Stomach (tissue), 9 donors: ENCODE data around the gene MAIP1. TPM values are rescaled to one million over a fixed set of nuclear protein-coding genes. Genes with fewer than 3 reads are reported as not detected.

Source experiments
- DNase-seq, 2 donors: peaks; one replicate each; pipeline versions ENCODE4 v3.0.0 to v3.0.0-alpha.2; 2013 to 2019
- H3K27ac ChIP-seq, 5 donors: fragments of 200-600 bp in 4 of 5; sonication (generic) in 4 of 5; one replicate each; pipeline ENCODE4 v1.5.1; 2013 to 2019; ENCODE audit warnings: mild to moderate bottlenecking in 1 of 5, moderate library complexity in 1 of 5
- H3K27me3 ChIP-seq, 3 donors: fragments of 200-600 bp; sonication (generic); one replicate each; pipeline ENCODE4 v1.5.1; 2017 to 2019; ENCODE audit warnings: mixed run types in 1 of 3
- H3K36me3 ChIP-seq, 4 donors: fragments of 200-600 bp; sonication (generic); 1 replicate in 3 of 4; 2 replicates in 1 of 4; pipeline ENCODE4 v1.5.1; 2016 to 2019
- H3K4me1 ChIP-seq, 4 donors: fragments of 200-600 bp; sonication (generic); one replicate each; pipeline ENCODE4 v1.5.1; 2016 to 2019
- H3K4me3 ChIP-seq, 4 donors: fragments of 200-600 bp; sonication (generic) in 3 of 4; one replicate each; pipeline ENCODE4 v1.5.1; 2016 to 2019; ENCODE audit warnings: mild to moderate bottlenecking in 1 of 4
- H3K9me3 ChIP-seq, 4 donors: fragments of 200-600 bp; sonication (generic); one replicate each; pipeline ENCODE4 v1.5.1; 2016 to 2019
- CTCF ChIP-seq, 7 experiments: fragments of 450-650 bp in 4 of 7; fragments of 200-600 bp in 3 of 7; sonication (generic) in 3 of 7; IDR thresholded peaks; one replicate each; pipeline ENCODE4 v1.5.1; 2016 to 2019; ENCODE audit warnings: antibody characterized with exemption in 7 of 7, control low read depth in 2 of 7, mild to moderate bottlenecking in 1 of 7
- EP300 ChIP-seq: sonication (generic); formaldehyde crosslinking; IDR thresholded peaks from one replicate; pipeline ENCODE4 v1.6.1; 2017; ENCODE audit warnings: antibody characterized with exemption
- POLR2A ChIP-seq, 4 donors: fragments of 450-650 bp; IDR thresholded peaks; one replicate each; pipeline ENCODE4 v1.6.1; 2016; ENCODE audit warnings: antibody characterized with exemption in 4 of 4, control low read depth in 2 of 4, mild to moderate bottlenecking in 1 of 4, moderate library complexity in 1 of 4
- POLR2AphosphoS5 ChIP-seq, 3 donors: sonication (generic); formaldehyde crosslinking; IDR thresholded peaks; one replicate each; pipeline ENCODE4 v1.6.1; 2016; ENCODE audit warnings: antibody characterized with exemption in 3 of 3
- WGBS, 5 donors: extraction: QIAGEN DNeasy Blood & Tissue Kit in 3 of 5; methylation state at CpG; one replicate each; pipeline versions ENCODE4 v1.1.5 to v1.1.7; 2013 to 2018; 5-methylcytosine and 5-hydroxymethylcytosine counted together
- intact Hi-C: fragments of 100-400 bp; cut with DNase I; formaldehyde crosslinking; loops from one replicate; pipeline ENCODE4 v1.15.1; 2023; ENCODE audit warnings: low total_unique reads
- polyA plus RNA-seq, 3 donors: library from polyadenylated mRNA; stranded (reverse); fragments of 200-250 nt; gene quantifications; one replicate each; pipeline ENCODE4 v1.2.3, GENCODE V29; 2013
- total RNA-seq, 5 donors: library from RNA; depleted of rRNA; stranded (reverse); fragments of >200 nt; gene quantifications; one replicate each; pipeline versions ENCODE4 v1.1.0 to v1.2.3, GENCODE V29; 2014 to 2016
- donor health status: healthy with polysubstance abuse.
- donor health status: Bipolar disorder and iron deficiency.
- donor health status: healthy.

Gene MAIP1
- total and polyA plus RNA-seq, 8 donors = 7.0 to 30.4 (median 22.9) TPM; not detected in 1

- Histone ChIP-seq H3K27me3 (no peaks in the 10 kb centered on the region), H3K36me3 (peaks cover 11 to 45% (median 34%) of the 10 kb centered on the region in 4 donors), H3K4me1 (peaks cover 8 to 31% (median 23%) of the 10 kb centered on the region in 4 donors), H3K27ac (no peak overlapping the region), H3K9me3 (no peaks in the 10 kb centered on the region), H3K4me3 (no peak overlapping the region)
- TF ChIP-seq POLR2AphosphoS5 (IDR thresholded peaks at IDR 0.05) (no peak), EP300 (no peak), POLR2A (IDR thresholded peaks at IDR 0.05) (no peak), CTCF (IDR thresholded peaks at IDR 0.05) (no peak)
- intact Hi-C loops = no loop called here
- DNase-seq = no peak
- WGBS, 5 donors = 83 to 99% (median 94%) methylated on average over 4 of the region's 4 CpGs
Measured at GRCh38 chr2:199916980-199917379, 38.4 kb upstream of the MAIP1 start.

- no peak overlapping the region for H3K4me3 ChIP-seq
- H3K36me3 ChIP-seq = peaks cover 8 to 31% (median 24%) of the 10 kb centered on the region in 4 donors
- no peaks in the 10 kb centered on the region for H3K27me3 ChIP-seq
- intact Hi-C loops = no loop called here
- no peaks in the 10 kb centered on the region for H3K9me3 ChIP-seq
- H3K4me1 ChIP-seq = no peaks in the 10 kb centered on the region
- TF ChIP-seq POLR2AphosphoS5 (IDR thresholded peaks at IDR 0.05) (no peak), POLR2A (IDR thresholded peaks at IDR 0.05) (no peak), EP300 (no peak), CTCF (IDR thresholded peaks at IDR 0.05) (no peak)
- no peak overlapping the region for H3K27ac ChIP-seq
- no peak for DNase-seq
- 58 to 76% (median 75%) methylated on average over 5 of the region's 5 CpGs for WGBS, 5 donors
Measured at GRCh38 chr2:199922856-199923255, 32.5 kb upstream of the MAIP1 start.

- no peak overlapping the region for H3K27ac ChIP-seq
- H3K36me3 ChIP-seq = peaks cover 1 to 20% (median 15%) of the 10 kb centered on the region in 4 donors
- H3K4me3 ChIP-seq = no peak overlapping the region
- no peaks in the 10 kb centered on the region for H3K9me3 ChIP-seq
- WGBS, 5 donors = 67 to 81% (median 72%) methylated on average over 2 of the region's 2 CpGs
- H3K4me1 ChIP-seq = no peaks in the 10 kb centered on the region
- TF ChIP-seq EP300 (no peak), POLR2A (IDR thresholded peaks at IDR 0.05) (no peak), CTCF (IDR thresholded peaks at IDR 0.05) (no peak), POLR2AphosphoS5 (IDR thresholded peaks at IDR 0.05) (no peak)
- no peaks in the 10 kb centered on the region for H3K27me3 ChIP-seq
- intact Hi-C loops = no loop called here
- no peak for DNase-seq
Measured at GRCh38 chr2:199923924-199924323, 31.5 kb upstream of the MAIP1 start.

GRCh38 chr2:199926806-199927205 lies 28.6 kb upstream of the MAIP1 start:
- TF ChIP-seq CTCF (IDR thresholded peaks at IDR 0.05) = no peak
- no peak for TF ChIP-seq POLR2A (IDR thresholded peaks at IDR 0.05)
- no peak for TF ChIP-seq EP300
- no peak for TF ChIP-seq POLR2AphosphoS5 (IDR thresholded peaks at IDR 0.05)
- peaks cover 0 to 29% (median 27%) of the 10 kb centered on the region in 4 donors for H3K36me3 ChIP-seq
- no peak overlapping the region for H3K4me3 ChIP-seq
- DNase-seq = no peak
- H3K9me3 ChIP-seq = no peaks in the 10 kb centered on the region
- no peak overlapping the region for H3K27ac ChIP-seq
- no peaks in the 10 kb centered on the region for H3K27me3 ChIP-seq
- intact Hi-C loops = no loop called here
- WGBS, 5 donors = 24 to 50% (median 31%) methylated on average over 1 of the region's 1 CpG
- H3K4me1 ChIP-seq = no peaks in the 10 kb centered on the region
